Frontal cortex (tissue), 4 donors: ENCODE measurements around the gene IFNL4. TPM values are rescaled to one million over a fixed set of nuclear protein-coding genes. Genes with fewer than 3 reads are reported as not detected.
"Not testable (repeated sequence)": the region's sequence is repeated elsewhere in the genome, so short reads cannot be mapped to it uniquely, and the experiment has no call there.

ENCODE experiments used
- DNase-seq, 2 donors: peaks; one replicate each; pipeline ENCODE4 v3.0.0; 2012; ENCODE audit warnings: low spot score in 2 of 2
- FAIRE-seq: peaks from 2 replicates; lab custom pipeline; 2012; peaks lifted over from hg19 to GRCh38; lab: Jason Lieb, UNC
- total RNA-seq: library from RNA; depleted of rRNA; stranded (reverse); fragments of >200 nt; gene quantifications from one replicate; pipeline ENCODE4 v1.2.3, GENCODE V29; 2014
- donor health status: control.
- donor health status: control.
- donor health status: control.

Gene IFNL4
- total RNA-seq, result under 0.01 TPM

- no peak for DNase-seq
Observed at GRCh38 chr19:39248806-39249205, at the start of gene IFNL4. IFNL4 (minus strand) TSS chr19:39248856.

GRCh38 chr19:39297931-39298634 lies 49.4 kb upstream of the IFNL4 start:
- DNase-seq (no peak), FAIRE-seq (no peak)

More at GRCh38 chr19:39248806-39249205, at the start of gene IFNL4:
- FAIRE-seq, result no peak

GRCh38 chr19:39296906-39297305 lies 48.2 kb upstream of the IFNL4 start:
- FAIRE-seq (no peak), DNase-seq (no peak)

GRCh38 chr19:39296055-39296645 lies 47.5 kb upstream of the IFNL4 start, which contains the start of gene IFNL1:
IFNL1 (plus strand) TSS chr19:39296407; CDS start chr19:39296422, 15 bp downstream.
- FAIRE-seq, result no peak

GRCh38 chr19:39293394-39293793 lies 44.7 kb upstream of the IFNL4 start:
- no peak for DNase-seq
- no peak for FAIRE-seq

More at GRCh38 chr19:39296055-39296645, 47.5 kb upstream of the IFNL4 start, which contains the start of gene IFNL1:
- no peak for DNase-seq

GRCh38 chr19:39284032-39284431 lies 35.4 kb upstream of the IFNL4 start:
- FAIRE-seq (no peak), DNase-seq (no peak)

- FAIRE-seq, result no peak
- DNase-seq, result no peak
Observed at GRCh38 chr19:39282021-39282420, 33.4 kb upstream of the IFNL4 start.

- FAIRE-seq (no peak), DNase-seq (no peak)
Observed at GRCh38 chr19:39277598-39277997, 28.9 kb upstream of the IFNL4 start.

- FAIRE-seq (no peak), DNase-seq (no peak)
Observed at GRCh38 chr19:39276740-39277139, 28.1 kb upstream of the IFNL4 start.

- DNase-seq (no peak), FAIRE-seq (no peak)
Observed at GRCh38 chr19:39275578-39275977, 26.9 kb upstream of the IFNL4 start.

GRCh38 chr19:39273859-39274258 lies 25.2 kb upstream of the IFNL4 start:
- DNase-seq, FAIRE-seq: not testable (repeated sequence)

- no peak for FAIRE-seq
Observed at GRCh38 chr19:39270036-39270871, 21.6 kb upstream of the IFNL4 start.

GRCh38 chr19:39269369-39269768 lies 20.7 kb upstream of the IFNL4 start:
- not testable (repeated sequence) for DNase-seq, FAIRE-seq

More at GRCh38 chr19:39270036-39270871, 21.6 kb upstream of the IFNL4 start:
- DNase-seq, result no peak

GRCh38 chr19:39268531-39269223 lies 20.0 kb upstream of the IFNL4 start:
- FAIRE-seq, DNase-seq: not testable (repeated sequence)

- not testable (repeated sequence) for DNase-seq, FAIRE-seq
Observed at GRCh38 chr19:39268085-39268484, 19.4 kb upstream of the IFNL4 start, which contains the start of gene IFNL2. IFNL2 (plus strand) TSS chr19:39268396; CDS start chr19:39268569, 173 bp downstream.

GRCh38 chr19:39265321-39265916 lies 16.8 kb upstream of the IFNL4 start:
- FAIRE-seq, result no peak
- no peak for DNase-seq

- DNase-seq (peak in 1 of 2 donors; percentile 56), FAIRE-seq (no peak)
Observed at GRCh38 chr19:39264306-39265290, 15.9 kb upstream of the IFNL4 start.

- FAIRE-seq (no peak), DNase-seq (no peak)
Observed at GRCh38 chr19:39263912-39264305, 15.3 kb upstream of the IFNL4 start.
